ENCODE data around the gene ROBO2.

The ROBO2 gene

DNA sequence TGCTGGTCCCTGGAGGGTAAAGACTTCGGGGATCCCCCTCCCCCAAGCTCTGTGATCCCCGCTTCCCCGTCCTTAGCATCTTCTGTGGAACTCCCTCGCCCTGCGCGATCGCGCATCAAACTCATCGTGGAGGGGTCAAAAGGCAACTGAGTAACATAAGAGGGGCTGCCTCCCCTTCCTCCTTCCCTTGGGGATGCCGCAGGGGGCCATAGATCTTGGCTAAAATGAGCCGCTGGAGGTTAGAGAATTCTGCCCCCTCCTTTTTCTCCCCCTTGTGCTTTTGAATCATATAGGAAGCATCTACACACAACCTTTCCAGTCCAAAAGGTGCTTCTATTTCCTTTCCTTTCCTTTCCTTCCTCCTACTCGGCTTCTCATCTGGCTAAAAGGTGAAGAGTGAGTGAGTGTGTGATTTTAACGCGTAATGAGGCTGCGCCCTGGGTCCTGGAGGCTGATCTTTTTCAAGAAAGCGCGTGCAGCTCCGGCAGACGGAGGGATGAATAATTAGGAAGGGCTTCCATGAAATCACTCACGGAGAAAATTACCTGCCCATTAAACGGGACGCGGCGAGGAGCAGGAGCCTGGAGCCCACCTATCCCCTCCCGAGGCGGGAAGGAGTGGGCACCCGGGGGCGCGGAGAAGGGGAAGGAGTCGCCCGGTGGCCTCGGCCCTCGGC, 831 bp upstream of the ROBO2 start:
- no peaks in the 10 kb centered on the region for H3K36me3 ChIP-seq (ENCODE audit: control insufficient read depth, insufficient read depth, low read length)
- H3K9ac ChIP-seq (ENCODE audit: low read length) = no peak overlapping the region
- peak overlapping the region; percentile 65 for H3K4me3 ChIP-seq (ENCODE audit: low read length)
- peaks cover 7% of the 10 kb centered on the region for H3K27me3 ChIP-seq (ENCODE audit: control insufficient read depth, insufficient read depth, low read length)
- no peak overlapping the region for H3K27ac ChIP-seq (ENCODE audit: low read depth, low read length)
- peaks cover 5% of the 10 kb centered on the region for H3K4me1 ChIP-seq (ENCODE audit: control insufficient read depth, insufficient read depth, low read length)

GRCh38 chr3:77040216-77040615, 317 bp downstream of the ROBO2 start:
- H3K27ac ChIP-seq (ENCODE audit: low read depth, low read length) = no peak overlapping the region

DNA sequence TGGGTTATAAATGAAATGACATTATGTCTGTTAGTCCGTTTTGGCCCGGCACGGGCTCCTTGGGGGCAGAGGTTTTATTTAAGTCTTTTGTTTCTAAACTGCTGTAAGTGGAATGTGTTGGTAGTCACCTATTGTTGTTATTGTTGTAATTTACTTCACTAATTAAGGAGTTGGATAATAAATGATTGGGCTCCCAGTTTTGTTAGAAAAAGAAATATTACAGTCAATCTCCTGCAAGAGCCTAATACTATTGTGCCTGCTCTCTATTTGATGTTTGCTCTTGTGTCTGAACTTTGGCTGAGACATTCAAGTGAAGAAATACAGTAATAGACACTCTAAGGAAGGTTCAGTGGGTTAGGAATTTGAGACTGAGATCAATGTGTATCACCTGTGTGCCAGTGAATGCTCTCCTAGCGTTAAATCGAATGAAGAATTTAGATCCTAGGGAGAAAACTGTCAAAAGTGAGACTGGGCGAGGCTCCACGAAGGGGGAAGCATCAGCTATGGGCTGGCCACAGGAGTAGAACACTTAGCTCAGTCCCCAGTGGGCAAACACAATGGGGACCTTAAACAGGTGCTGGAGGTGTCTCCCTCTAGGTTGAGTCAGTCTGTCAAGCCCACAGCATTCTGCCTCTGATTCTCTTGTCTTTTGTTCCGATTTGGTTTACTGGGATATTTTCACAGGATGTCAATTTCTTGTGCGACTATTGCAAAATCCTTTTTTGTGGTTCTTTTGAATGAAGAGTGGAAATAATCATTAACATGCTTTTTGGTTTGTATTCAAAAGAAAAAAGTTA, 1.2 kb downstream of the ROBO2 start:
- peaks cover 5% of the 10 kb centered on the region for H3K4me1 ChIP-seq (ENCODE audit: control insufficient read depth, insufficient read depth, low read length)
- H3K36me3 ChIP-seq (ENCODE audit: control insufficient read depth, insufficient read depth, low read length) = no peaks in the 10 kb centered on the region
- no peak overlapping the region for H3K27ac ChIP-seq (ENCODE audit: low read depth, low read length)
- peaks cover 7% of the 10 kb centered on the region for H3K27me3 ChIP-seq (ENCODE audit: control insufficient read depth, insufficient read depth, low read length)
- H3K4me3 ChIP-seq (ENCODE audit: low read length) = no peak overlapping the region
- H3K9ac ChIP-seq (ENCODE audit: low read length) = no peak overlapping the region

More at GRCh38 chr3:77040216-77040615, 317 bp downstream of the ROBO2 start:
- Histone ChIP-seq H3K9ac (ENCODE audit: low read length) (no peak overlapping the region), H3K4me1 (ENCODE audit: control insufficient read depth, insufficient read depth, low read length) (peaks cover 5% of the 10 kb centered on the region), H3K36me3 (ENCODE audit: control insufficient read depth, insufficient read depth, low read length) (no peaks in the 10 kb centered on the region), H3K27me3 (ENCODE audit: control insufficient read depth, insufficient read depth, low read length) (peaks cover 7% of the 10 kb centered on the region), H3K4me3 (ENCODE audit: low read length) (peak overlapping the region; percentile 45)

GRCh38 chr3:77041811-77042210, 1.9 kb downstream of the ROBO2 start:
- peaks cover 7% of the 10 kb centered on the region for H3K27me3 ChIP-seq (ENCODE audit: control insufficient read depth, insufficient read depth, low read length)
- H3K4me1 ChIP-seq (ENCODE audit: control insufficient read depth, insufficient read depth, low read length) = peaks cover 5% of the 10 kb centered on the region
- no peak overlapping the region for H3K4me3 ChIP-seq (ENCODE audit: low read length)
- no peaks in the 10 kb centered on the region for H3K36me3 ChIP-seq (ENCODE audit: control insufficient read depth, insufficient read depth, low read length)
- H3K9ac ChIP-seq (ENCODE audit: low read length) = no peak overlapping the region
- no peak overlapping the region for H3K27ac ChIP-seq (ENCODE audit: low read depth, low read length)

GRCh38 chr3:77042343-77042742, 2.4 kb downstream of the ROBO2 start:
- Histone ChIP-seq H3K36me3 (ENCODE audit: control insufficient read depth, insufficient read depth, low read length) (no peaks in the 10 kb centered on the region), H3K9ac (ENCODE audit: low read length) (no peak overlapping the region), H3K27ac (ENCODE audit: low read depth, low read length) (no peak overlapping the region), H3K27me3 (ENCODE audit: control insufficient read depth, insufficient read depth, low read length) (peaks cover 7% of the 10 kb centered on the region), H3K4me3 (ENCODE audit: low read length) (no peak overlapping the region), H3K4me1 (ENCODE audit: control insufficient read depth, insufficient read depth, low read length) (peaks cover 5% of the 10 kb centered on the region)

- peaks cover 7% of the 10 kb centered on the region for H3K27me3 ChIP-seq (ENCODE audit: control insufficient read depth, insufficient read depth, low read length)
- H3K4me1 ChIP-seq (ENCODE audit: control insufficient read depth, insufficient read depth, low read length) = peaks cover 5% of the 10 kb centered on the region
- no peaks in the 10 kb centered on the region for H3K36me3 ChIP-seq (ENCODE audit: control insufficient read depth, insufficient read depth, low read length)
- no peak overlapping the region for H3K9ac ChIP-seq (ENCODE audit: low read length)
- no peak overlapping the region for H3K27ac ChIP-seq (ENCODE audit: low read depth, low read length)
- H3K4me3 ChIP-seq (ENCODE audit: low read length) = no peak overlapping the region
Measured at GRCh38 chr3:77042882-77043281, 3.0 kb downstream of the ROBO2 start.

DNA sequence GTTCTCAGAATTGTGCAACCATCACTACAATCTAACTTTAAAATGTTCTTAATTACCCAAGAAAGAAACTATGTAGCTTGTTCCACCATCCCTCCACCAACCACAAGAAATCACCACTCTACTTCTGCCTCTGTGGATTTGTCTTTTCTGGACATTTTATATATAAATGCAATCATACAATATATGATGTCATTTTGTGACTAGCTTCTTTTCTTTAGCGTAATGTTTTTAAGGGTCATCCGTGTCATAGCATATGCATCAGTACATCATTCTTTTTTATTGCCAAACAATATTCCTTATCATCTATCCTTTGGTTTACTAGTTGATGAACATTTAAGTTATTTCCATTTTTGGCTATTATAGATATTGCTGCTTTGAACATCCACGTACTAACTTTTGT, 5.8 kb downstream of the ROBO2 start:
- no peaks in the 10 kb centered on the region for H3K36me3 ChIP-seq (ENCODE audit: control insufficient read depth, insufficient read depth, low read length)

GRCh38 chr3:77048186-77048585, 8.3 kb downstream of the ROBO2 start:
- no peak overlapping the region for H3K27ac ChIP-seq (ENCODE audit: low read depth, low read length)
- no peaks in the 10 kb centered on the region for H3K27me3 ChIP-seq (ENCODE audit: control insufficient read depth, insufficient read depth, low read length)

More for the DNA sequence above, 5.8 kb downstream of the ROBO2 start:
- H3K27ac ChIP-seq (ENCODE audit: low read depth, low read length) = no peak overlapping the region
- no peaks in the 10 kb centered on the region for H3K27me3 ChIP-seq (ENCODE audit: control insufficient read depth, insufficient read depth, low read length)
- no peak overlapping the region for H3K9ac ChIP-seq (ENCODE audit: low read length)
- no peaks in the 10 kb centered on the region for H3K4me1 ChIP-seq (ENCODE audit: control insufficient read depth, insufficient read depth, low read length)
- no peak overlapping the region for H3K4me3 ChIP-seq (ENCODE audit: low read length)

GRCh38 chr3:77051591-77051990, 11.7 kb downstream of the ROBO2 start:
- no peak overlapping the region for H3K9ac ChIP-seq (ENCODE audit: low read length)

More at GRCh38 chr3:77048186-77048585, 8.3 kb downstream of the ROBO2 start:
- no peak overlapping the region for H3K4me3 ChIP-seq (ENCODE audit: low read length)
- H3K4me1 ChIP-seq (ENCODE audit: control insufficient read depth, insufficient read depth, low read length) = no peaks in the 10 kb centered on the region
- no peak overlapping the region for H3K9ac ChIP-seq (ENCODE audit: low read length)
- no peaks in the 10 kb centered on the region for H3K36me3 ChIP-seq (ENCODE audit: control insufficient read depth, insufficient read depth, low read length)

DNA sequence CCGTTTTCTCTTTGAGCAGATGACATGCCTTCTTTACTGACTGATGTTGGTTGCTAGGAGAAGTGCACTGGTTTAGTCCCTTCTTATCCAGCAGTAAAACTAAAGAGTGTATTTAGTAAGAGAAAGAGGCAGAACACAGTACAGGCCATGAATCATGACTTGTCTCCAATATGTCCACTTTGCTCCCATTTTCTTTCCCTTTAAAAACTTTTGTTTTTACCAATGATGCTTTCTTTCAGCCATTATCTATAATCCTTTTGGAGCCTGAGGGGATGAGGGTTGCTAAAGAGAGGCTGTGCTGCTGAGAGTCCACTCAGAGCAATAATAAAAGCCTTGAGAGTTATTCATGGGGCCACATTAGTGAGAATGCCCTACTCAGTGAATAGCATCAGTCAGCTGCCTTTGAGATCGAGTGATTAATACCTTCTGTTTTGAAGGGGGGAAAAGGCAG, 12.2 kb downstream of the ROBO2 start:
- no peaks in the 10 kb centered on the region for H3K27me3 ChIP-seq (ENCODE audit: control insufficient read depth, insufficient read depth, low read length)
- no peaks in the 10 kb centered on the region for H3K36me3 ChIP-seq (ENCODE audit: control insufficient read depth, insufficient read depth, low read length)
- H3K9ac ChIP-seq (ENCODE audit: low read length) = no peak overlapping the region
- no peak overlapping the region for H3K27ac ChIP-seq (ENCODE audit: low read depth, low read length)
- no peaks in the 10 kb centered on the region for H3K4me1 ChIP-seq (ENCODE audit: control insufficient read depth, insufficient read depth, low read length)
- H3K4me3 ChIP-seq (ENCODE audit: low read length) = no peak overlapping the region

More at GRCh38 chr3:77051591-77051990, 11.7 kb downstream of the ROBO2 start:
- H3K4me3 ChIP-seq (ENCODE audit: low read length) = no peak overlapping the region
- H3K27ac ChIP-seq (ENCODE audit: low read depth, low read length) = no peak overlapping the region
- H3K27me3 ChIP-seq (ENCODE audit: control insufficient read depth, insufficient read depth, low read length) = no peaks in the 10 kb centered on the region
- no peaks in the 10 kb centered on the region for H3K36me3 ChIP-seq (ENCODE audit: control insufficient read depth, insufficient read depth, low read length)
- no peaks in the 10 kb centered on the region for H3K4me1 ChIP-seq (ENCODE audit: control insufficient read depth, insufficient read depth, low read length)

DNA sequence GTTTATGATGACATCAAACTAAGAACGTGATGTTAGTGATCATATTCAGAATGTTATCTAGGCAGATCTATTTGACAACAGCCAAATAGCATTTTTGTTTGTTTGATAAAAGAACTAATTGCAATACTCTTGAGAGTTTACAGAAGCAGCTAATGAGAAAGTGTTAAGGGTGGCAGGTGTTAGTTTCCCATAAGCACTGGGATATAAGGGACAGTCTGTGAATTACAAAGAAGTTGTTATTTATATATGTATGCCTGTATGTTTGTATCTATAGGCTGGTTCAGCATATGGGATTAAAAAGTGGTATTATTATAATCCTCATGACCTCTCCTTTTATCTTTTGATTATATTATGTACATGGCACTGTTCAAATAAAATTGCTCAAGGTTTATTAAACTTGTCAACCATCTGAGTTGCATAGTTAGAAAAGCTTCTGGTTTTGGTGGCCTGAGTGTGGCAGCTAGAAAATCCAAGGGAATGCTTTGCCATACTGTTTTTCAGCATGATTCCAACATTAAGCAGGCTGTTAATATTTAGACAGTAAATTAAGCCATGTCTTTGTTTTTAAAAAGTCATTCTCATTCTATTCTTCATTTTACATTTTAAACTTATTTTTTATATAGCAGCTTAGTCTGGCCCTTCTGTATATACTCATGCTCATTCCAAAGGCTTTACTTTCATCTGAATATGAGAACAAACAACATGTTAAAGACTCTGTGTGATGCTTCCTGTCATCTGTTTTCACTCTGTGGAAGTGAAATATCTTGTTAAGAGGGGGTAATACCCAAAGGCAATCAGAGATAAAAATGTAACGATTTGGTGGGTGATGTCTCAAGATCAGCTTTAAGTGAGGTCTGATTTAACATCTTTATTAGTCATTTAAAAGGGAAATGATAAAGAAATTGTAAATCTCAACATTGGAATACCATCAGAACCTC, 13.1 kb downstream of the ROBO2 start:
- Histone ChIP-seq H3K27me3 (ENCODE audit: control insufficient read depth, insufficient read depth, low read length) (no peaks in the 10 kb centered on the region), H3K4me1 (ENCODE audit: control insufficient read depth, insufficient read depth, low read length) (no peaks in the 10 kb centered on the region), H3K9ac (ENCODE audit: low read length) (no peak overlapping the region), H3K27ac (ENCODE audit: low read depth, low read length) (no peak overlapping the region), H3K4me3 (ENCODE audit: low read length) (no peak overlapping the region), H3K36me3 (ENCODE audit: control insufficient read depth, insufficient read depth, low read length) (no peaks in the 10 kb centered on the region)

DNA sequence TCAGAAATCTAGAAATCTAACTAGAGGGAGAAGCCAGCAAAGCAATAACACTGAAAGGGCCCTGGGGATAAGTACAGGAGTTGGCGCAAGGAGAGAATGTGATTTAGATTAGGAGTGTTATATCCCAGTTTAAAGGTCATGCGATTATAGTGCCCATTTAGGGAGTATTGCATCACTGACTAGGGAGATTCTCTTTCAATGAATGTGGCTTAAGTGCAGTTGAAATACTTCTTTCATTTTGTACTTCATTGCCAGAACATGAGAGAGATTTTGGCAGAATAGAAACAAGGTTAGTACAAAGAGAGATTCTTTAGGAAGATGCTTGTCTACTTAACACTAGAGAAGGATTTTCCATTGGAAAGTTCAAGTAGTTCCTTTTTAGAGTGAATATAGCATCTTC, 13.9 kb downstream of the ROBO2 start:
- Histone ChIP-seq H3K4me3 (ENCODE audit: low read length) (no peak overlapping the region), H3K4me1 (ENCODE audit: control insufficient read depth, insufficient read depth, low read length) (no peaks in the 10 kb centered on the region), H3K27me3 (ENCODE audit: control insufficient read depth, insufficient read depth, low read length) (no peaks in the 10 kb centered on the region), H3K9ac (ENCODE audit: low read length) (no peak overlapping the region), H3K27ac (ENCODE audit: low read depth, low read length) (no peak overlapping the region), H3K36me3 (ENCODE audit: control insufficient read depth, insufficient read depth, low read length) (no peaks in the 10 kb centered on the region)
